Body of pancreas (tissue), 4 donors: ENCODE results near the gene TBX2.

Source experiments
- POLR2A ChIP-seq, 3 donors: fragments of 450-650 bp; IDR thresholded peaks; one replicate each; pipeline ENCODE4 v1.6.1; 2016; ENCODE audit warnings: antibody characterized with exemption in 3 of 3, mild to moderate bottlenecking in 2 of 3
- TF ChIP-seq, protein P1 (sequence below), 7 experiments: fragments of 450-650 bp in 4 of 7; fragments of 200-600 bp in 3 of 7; sonication (generic) in 3 of 7; IDR thresholded peaks; one replicate each; pipeline ENCODE4 v1.5.1; 2016 to 2019; ENCODE audit warnings: antibody characterized with exemption in 7 of 7

DNA sequence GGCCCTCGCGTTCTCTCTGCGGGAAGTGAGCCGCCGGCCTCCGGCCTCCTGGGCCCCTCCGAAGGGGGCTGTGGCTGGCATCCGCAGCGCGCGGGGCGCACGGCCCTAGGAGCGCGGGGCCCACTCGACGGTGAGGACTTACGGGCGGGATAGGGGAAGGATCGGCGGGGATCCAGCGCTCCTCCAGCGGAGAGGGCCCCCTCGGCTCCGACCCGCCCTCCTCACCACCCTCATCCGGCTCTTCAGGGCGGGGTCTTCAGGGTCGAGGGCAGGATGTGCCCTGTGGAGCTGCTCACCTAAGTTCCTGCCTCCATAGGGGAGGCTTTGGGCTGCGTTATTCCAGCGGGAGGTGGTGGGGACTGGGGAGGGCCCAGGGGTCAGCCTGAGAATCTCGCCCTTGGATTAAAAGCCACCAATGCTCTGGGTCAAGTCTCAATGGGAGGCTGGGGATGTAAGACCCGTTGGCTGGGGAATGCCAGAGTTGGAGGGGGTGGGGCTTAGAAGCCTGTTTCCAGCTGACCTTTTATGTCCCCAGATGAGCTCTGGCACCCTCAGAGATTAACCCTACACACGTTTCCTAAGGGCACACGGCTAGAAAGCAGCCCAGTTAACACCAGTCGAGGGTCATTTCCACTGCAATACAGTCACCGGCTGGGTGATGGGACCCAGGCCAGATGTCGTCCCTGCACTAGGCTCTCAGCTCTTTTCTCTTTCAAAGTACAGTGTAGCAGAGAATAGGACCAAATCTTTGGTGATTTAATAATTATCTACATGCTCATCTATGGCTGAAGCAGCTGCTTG is 13.4 kb downstream of the TBX2 start:
- TF ChIP-seq, protein P1, sequence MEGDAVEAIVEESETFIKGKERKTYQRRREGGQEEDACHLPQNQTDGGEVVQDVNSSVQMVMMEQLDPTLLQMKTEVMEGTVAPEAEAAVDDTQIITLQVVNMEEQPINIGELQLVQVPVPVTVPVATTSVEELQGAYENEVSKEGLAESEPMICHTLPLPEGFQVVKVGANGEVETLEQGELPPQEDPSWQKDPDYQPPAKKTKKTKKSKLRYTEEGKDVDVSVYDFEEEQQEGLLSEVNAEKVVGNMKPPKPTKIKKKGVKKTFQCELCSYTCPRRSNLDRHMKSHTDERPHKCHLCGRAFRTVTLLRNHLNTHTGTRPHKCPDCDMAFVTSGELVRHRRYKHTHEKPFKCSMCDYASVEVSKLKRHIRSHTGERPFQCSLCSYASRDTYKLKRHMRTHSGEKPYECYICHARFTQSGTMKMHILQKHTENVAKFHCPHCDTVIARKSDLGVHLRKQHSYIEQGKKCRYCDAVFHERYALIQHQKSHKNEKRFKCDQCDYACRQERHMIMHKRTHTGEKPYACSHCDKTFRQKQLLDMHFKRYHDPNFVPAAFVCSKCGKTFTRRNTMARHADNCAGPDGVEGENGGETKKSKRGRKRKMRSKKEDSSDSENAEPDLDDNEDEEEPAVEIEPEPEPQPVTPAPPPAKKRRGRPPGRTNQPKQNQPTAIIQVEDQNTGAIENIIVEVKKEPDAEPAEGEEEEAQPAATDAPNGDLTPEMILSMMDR (IDR thresholded peaks at IDR 0.05) = no peak
- no peak for TF ChIP-seq POLR2A (IDR thresholded peaks at IDR 0.05)
